ENCODE results near the gene BSN.

The BSN gene

GRCh38 chr3:49701388-49702077 lies 147.3 kb downstream of the BSN start:
- DNase-seq, result no peak

GRCh38 chr3:49702672-49703071 lies 148.4 kb downstream of the BSN start:
- no peak for DNase-seq

- DNase-seq, result peak; percentile 34
Measured at GRCh38 chr3:49703443-49703927, 149.2 kb downstream of the BSN start.

GRCh38 chr3:49703956-49704355 lies 149.7 kb downstream of the BSN start:
- no peak for DNase-seq

GRCh38 chr3:49704629-49705028 lies 150.4 kb downstream of the BSN start:
- no peak for DNase-seq

GRCh38 chr3:49705390-49705960 lies 151.2 kb downstream of the BSN start:
- DNase-seq, result no peak

GRCh38 chr3:49706456-49707112 lies 152.3 kb downstream of the BSN start:
- DNase-seq, result no peak

GRCh38 chr3:49707113-49707480 lies 152.8 kb downstream of the BSN start:
- DNase-seq, result no peak

GRCh38 chr3:49709852-49710251 lies 155.6 kb downstream of the BSN start:
- no peak for DNase-seq

GRCh38 chr3:49711489-49711888 lies 157.2 kb downstream of the BSN start:
- DNase-seq, result no peak

GRCh38 chr3:49712166-49712565 lies 157.9 kb downstream of the BSN start:
- DNase-seq, result no peak

GRCh38 chr3:49712631-49713317 lies 158.5 kb downstream of the BSN start:
- no peak for DNase-seq

GRCh38 chr3:49713336-49714105 lies 159.2 kb downstream of the BSN start:
- no peak for DNase-seq

GRCh38 chr3:49714728-49715550 lies 160.7 kb downstream of the BSN start:
- no peak for DNase-seq

GRCh38 chr3:49715611-49716121 lies 161.4 kb downstream of the BSN start:
- no peak for DNase-seq

GRCh38 chr3:49716169-49716568 lies 161.9 kb downstream of the BSN start:
- DNase-seq, result no peak

- DNase-seq, result no peak
Measured at GRCh38 chr3:49716691-49717210, 162.5 kb downstream of the BSN start.

GRCh38 chr3:49717211-49717958 lies 163.1 kb downstream of the BSN start:
- DNase-seq, result no peak

GRCh38 chr3:49717959-49718857 lies 163.9 kb downstream of the BSN start:
- DNase-seq, result no peak

GRCh38 chr3:49718858-49719213 lies 164.6 kb downstream of the BSN start:
- DNase-seq, result no peak

Measured in NCI-H226 (cell line).